ENCODE measurements around the gene TFB2M.
"Not testable (repeated sequence)": the region's sequence is repeated elsewhere in the genome, so short reads cannot be mapped to it uniquely, and the experiment has no call there.

Gene TFB2M

GRCh38 chr1:246582301-246583055 lies 16.4 kb upstream of the TFB2M start:
- DNase-seq: no peak

- no peak for DNase-seq
Measured at GRCh38 chr1:246580497-246581370, 14.7 kb upstream of the TFB2M start.

- peak; percentile 23 for DNase-seq
Measured at GRCh38 chr1:246579818-246580217, 13.8 kb upstream of the TFB2M start.

- DNase-seq: peak; percentile 40
Measured at GRCh38 chr1:246577720-246578106, 11.7 kb upstream of the TFB2M start.

GRCh38 chr1:246577082-246577719 lies 11.1 kb upstream of the TFB2M start:
- DNase-seq: no peak

- DNase-seq: no peak
Measured at GRCh38 chr1:246576709-246577032, 10.6 kb upstream of the TFB2M start.

GRCh38 chr1:246573491-246573890 lies 7.4 kb upstream of the TFB2M start:
- peak; percentile 90 for DNase-seq

GRCh38 chr1:246572785-246573184 lies 6.7 kb upstream of the TFB2M start:
- peak; percentile 79 for DNase-seq

- DNase-seq: no peak
Measured at GRCh38 chr1:246571953-246572352, 5.9 kb upstream of the TFB2M start.

- peak; percentile 70 for DNase-seq
Measured at GRCh38 chr1:246571309-246571708, 5.2 kb upstream of the TFB2M start.

- DNase-seq: peak; percentile 24
Measured at GRCh38 chr1:246569248-246570238, 3.5 kb upstream of the TFB2M start.

GRCh38 chr1:246567646-246568235 lies 1.7 kb upstream of the TFB2M start:
- no peak for DNase-seq

- DNase-seq: peak; percentile 19
Measured at GRCh38 chr1:246566813-246567645, 968 bp upstream of the TFB2M start.

GRCh38 chr1:246565751-246566127 lies 322 bp downstream of the TFB2M start:
- DNase-seq: no peak

- peak; percentile 23 for DNase-seq
Measured at GRCh38 chr1:246564839-246565750, 966 bp downstream of the TFB2M start.

- not testable (repeated sequence) for DNase-seq
Measured at GRCh38 chr1:246560833-246561232, 5.2 kb downstream of the TFB2M start.

- DNase-seq: no peak
Measured at GRCh38 chr1:246559310-246559709, 6.8 kb downstream of the TFB2M start.

- DNase-seq: no peak
Measured at GRCh38 chr1:246558041-246558440, 8.0 kb downstream of the TFB2M start.

- DNase-seq: no peak
Measured at GRCh38 chr1:246554201-246554600, 11.9 kb downstream of the TFB2M start.

- no peak for DNase-seq
Measured at GRCh38 chr1:246552110-246552509, 14.0 kb downstream of the TFB2M start.

Measured in GF-D8 (cell line).